IMR-90 (cell line): ENCODE results near the gene RNF145.

Experiments used
- BHLHE40 ChIP-seq: fragments of 150-350 bp; IDR thresholded peaks from 2 replicates; pipeline ENCODE4 v1.6.1; 2016; ENCODE audit warnings: mild to moderate bottlenecking, low read depth, low read length
- CHD1 ChIP-seq: IDR thresholded peaks from 2 replicates; pipeline ENCODE4 v1.6.1; 2012; ENCODE audit warnings: low read depth, low read length, improper control_type of control experiment
- CTCF ChIP-seq: conservative IDR thresholded peaks from 2 replicates; pipeline ENCODE4 v1.5.1; 2012; ENCODE audit warnings: mild to moderate bottlenecking, low read depth, low read length, improper control_type of control experiment
- MAFK ChIP-seq: IDR thresholded peaks from 2 replicates; pipeline ENCODE4 v1.6.1; 2012; ENCODE audit warnings: low read depth, low read length, improper control_type of control experiment
- MAZ ChIP-seq: IDR thresholded peaks from 2 replicates; pipeline ENCODE4 v1.6.1; 2012; ENCODE audit warnings: low read depth, mild to moderate bottlenecking, low read length, improper control_type of control experiment, moderate library complexity, borderline replicate concordance
- POLR2A ChIP-seq: IDR thresholded peaks from 2 replicates; pipeline ENCODE4 v1.6.1; 2012; ENCODE audit warnings: mild to moderate bottlenecking, low read depth, low read length
- RFX5 ChIP-seq: IDR thresholded peaks from 2 replicates; pipeline ENCODE4 v1.8.0; 2012; ENCODE audit warnings: low read depth, mild to moderate bottlenecking, low read length, moderate library complexity
- USF2 ChIP-seq: fragments of 150-350 bp; IDR thresholded peaks from 2 replicates; pipeline ENCODE4 v1.6.1; 2017; ENCODE audit warnings: mild to moderate bottlenecking, antibody characterized with exemption, low read length, low read depth

- TF ChIP-seq CTCF, result no peak
- TF ChIP-seq MAFK, result no peak
- no peak for TF ChIP-seq BHLHE40
- no peak for TF ChIP-seq MAZ
- TF ChIP-seq POLR2A, result no peak
- no peak for TF ChIP-seq CHD1
- no peak for TF ChIP-seq USF2
- TF ChIP-seq RFX5, result no peak
Measured at GRCh38 chr5:159112436-159112835, 96.9 kb downstream of the RNF145 start.
